Heart right ventricle (tissue), 16 donors: Measurements from ENCODE around the gene EIF4E. TPM values are rescaled to one million over a fixed set of nuclear protein-coding genes. Genes with fewer than 3 reads are reported as not detected.

Experiments used
- ATAC-seq, 8 donors: fragments of 200-7000 bp; cut with Tn5 transposase; one replicate each; pipeline ENCODE4 v1.9.1; 2020; ENCODE audit warnings: mild to moderate bottlenecking in 8 of 8, moderate library complexity in 8 of 8, moderate number of reproducible peaks in 1 of 8
- DNase-seq, 2 donors: peaks; one replicate each; pipeline ENCODE4 v3.0.0-alpha.2; 2020
- H3K27ac ChIP-seq, 10 donors: fragments of 200-600 bp; sonication (generic) in 2 of 10; one replicate each; pipeline versions ENCODE4 v1.5.0 to v1.8.0; 2020 to 2022; ENCODE audit warnings: mild to moderate bottlenecking in 3 of 10
- H3K27me3 ChIP-seq, 7 donors: fragments of 200-600 bp; one replicate each; pipeline ENCODE4 v1.8.0; 2021 to 2022; ENCODE audit warnings: mild to moderate bottlenecking in 2 of 7
- H3K36me3 ChIP-seq, 9 donors: fragments of 200-600 bp; sonication (generic) in 1 of 9; one replicate each; pipeline versions ENCODE4 v1.5.0 to v1.8.0; 2020 to 2022; ENCODE audit warnings: mild to moderate bottlenecking in 2 of 9
- H3K4me1 ChIP-seq, 9 donors: fragments of 200-600 bp; sonication (generic) in 1 of 9; one replicate each; pipeline versions ENCODE4 v1.5.0 to v1.8.0; 2020 to 2022; ENCODE audit warnings: mild to moderate bottlenecking in 4 of 9
- H3K4me3 ChIP-seq, 10 donors: fragments of 200-600 bp; sonication (generic) in 2 of 10; one replicate each; pipeline versions ENCODE4 v1.5.0 to v1.8.0; 2020 to 2022; ENCODE audit warnings: mild to moderate bottlenecking in 7 of 10, moderate library complexity in 2 of 10
- H3K9me3 ChIP-seq, 11 donors: fragments of 200-600 bp in 10 of 11; sonication (generic) in 2 of 11; one replicate each; pipeline versions ENCODE4 v1.5.0 to v1.8.0; 2013 to 2022; ENCODE audit warnings: mild to moderate bottlenecking in 2 of 11, control low read depth in 1 of 11, moderate library complexity in 1 of 11
- CTCF ChIP-seq, 9 donors: fragments of 200-600 bp; sonication (generic) in 2 of 9; IDR thresholded peaks; one replicate each; pipeline versions ENCODE4 v1.5.0 to v1.8.0; 2021 to 2022; ENCODE audit warnings: antibody characterized with exemption in 9 of 9, mild to moderate bottlenecking in 5 of 9, moderate library complexity in 1 of 9
- WGBS, 2 donors: extraction: QIAGEN DNeasy Blood & Tissue Kit; methylation state at CpG; one replicate each; pipeline ENCODE4 v1.1.7; 2013; ENCODE audit warnings: inconsistent platforms in 1 of 2; 5-methylcytosine and 5-hydroxymethylcytosine counted together
- intact Hi-C, 10 donors: fragments of 100-400 bp; cut with DNase I; formaldehyde crosslinking; loops; one replicate each; pipeline versions ENCODE4 v1.11.1 to v1.14.2; 2022
- polyA plus RNA-seq, 2 donors: library from polyadenylated mRNA; stranded (reverse); fragments of 200-250 nt; gene quantifications; one replicate each; pipeline ENCODE4 v1.2.3, GENCODE V29; 2013
- total RNA-seq, 10 donors: library from RNA; stranded (reverse); fragmentation: NEBNext Ultra II Directional in 3 of 10; extraction: Animal tissue kit (Norgen Biotek cat#: 25700) in 3 of 10; gene quantifications; one replicate each; pipeline versions ENCODE4 v1.2.1 to v1.2.4, GENCODE V29; 2021 to 2023
- donor health status: Arrhythmogenic right ventricular cardiomyopathy.
- donor health status: ischemic (EF 13 %, LVEDD 7.1; RV severe dilation, severe dysfunction).
- donor health status: healthy with polysubstance abuse.
- donor health status: DM: no; HTN: yes; CAD: no.
- donor health status: DM: no; HTN: no; CAD: no.
- donor health status: ischemic (EF 25% LVEDD 6.9; RV normal size, moderate dysfunction).
- donor health status: ischemic (EF 25% LVEDD 5.7; RV mildly dilated, moderate dysfunction).
- donor health status: healthy.
- donor health status: DM: yes; HTN: yes; CAD: no.
- donor health status: Ischemic cardiomyopathy.
- donor health status: ischemic (EF 35%, LVEDD 5.7; RV mildly dilated, moderate dysfunction).
- donor health status: nonischemic (EF 11% LVEDD 7.7; RV severe dilation, severe dysfunction).
- donor health status: DM: yes; HTN: yes; CAD: no.
- donor health status: PGD.
- donor health status: ischemic (EF 29% LVEDD 5.4; RV normal size, mild dysfunction).
- donor health status: nonischemic (EF 23%, LVEDD 6.1; RV moderate dilation, normal function).

EIF4E gene
- total and polyA plus RNA-seq, 12 donors = 5.3 to 70.4 (median 57.1) TPM

DNA sequence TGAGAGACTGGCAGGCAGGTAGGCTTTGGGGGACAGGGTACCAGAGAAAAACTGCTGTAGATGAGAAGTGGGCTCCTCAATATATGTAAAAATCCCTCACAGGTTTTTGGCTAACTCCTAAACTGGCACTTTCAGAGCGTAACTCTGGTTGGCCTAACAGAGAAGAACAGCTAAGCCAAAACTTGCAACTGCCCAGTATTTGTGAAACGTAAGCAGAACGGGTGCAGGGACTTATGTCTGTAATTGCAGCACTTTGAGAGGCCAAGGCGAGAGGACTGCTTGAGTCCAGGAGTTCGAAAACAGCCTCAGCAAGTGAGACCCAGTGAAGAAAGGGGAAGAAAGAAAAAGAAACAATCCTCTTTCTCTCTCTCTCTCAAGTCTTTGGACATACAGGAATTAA, 25.0 kb downstream of the EIF4E start:
- Histone ChIP-seq H3K4me1 (peaks cover 0 to 47% (median 34%) of the 10 kb centered on the region in 9 donors), H3K27me3 (no peaks in the 10 kb centered on the region)
- TF ChIP-seq CTCF (IDR thresholded peaks at IDR 0.05) = no peak

DNA sequence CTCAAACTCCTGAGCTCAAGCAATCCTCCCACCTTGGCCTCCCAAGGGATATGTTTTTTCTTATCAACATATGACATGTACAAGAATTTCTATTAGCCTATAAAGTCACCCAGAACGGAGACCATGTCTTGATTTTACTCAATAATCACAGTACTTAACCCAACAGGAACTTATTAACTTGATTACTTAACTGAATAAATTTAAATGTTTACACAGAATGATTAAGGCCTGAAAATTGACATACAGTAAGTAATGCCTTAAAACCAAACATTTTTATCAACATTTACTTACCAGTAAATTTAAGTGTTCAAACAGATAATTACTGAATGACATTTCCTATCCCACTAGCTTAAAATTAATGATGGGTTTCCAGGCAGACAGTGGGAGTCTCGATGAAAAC, 25.4 kb downstream of the EIF4E start:
- Histone ChIP-seq H3K36me3 (peaks cover 0 to 35% (median 12%) of the 10 kb centered on the region in 9 donors), H3K27ac (no peak overlapping the region), H3K4me1 (peaks cover 0 to 43% (median 30%) of the 10 kb centered on the region in 9 donors), H3K9me3 (no peaks in the 10 kb centered on the region), H3K27me3 (no peaks in the 10 kb centered on the region), H3K4me3 (no peak overlapping the region)
- 91 to 95% methylated on average over 2 of the region's 2 CpGs for WGBS, 2 donors
- DNase-seq = no peak
- intact Hi-C loops = no loop called here
- no peak for ATAC-seq
- no peak for TF ChIP-seq CTCF (IDR thresholded peaks at IDR 0.05)

More for the DNA sequence above, 25.0 kb downstream of the EIF4E start:
- DNase-seq (no peak), ATAC-seq (no peak)
- Histone ChIP-seq H3K4me3 (no peak overlapping the region), H3K9me3 (no peaks in the 10 kb centered on the region), H3K36me3 (peaks cover 0 to 33% (median 12%) of the 10 kb centered on the region in 9 donors), H3K27ac (no peak overlapping the region)
- 88% methylated on average over 5 of the region's 5 CpGs for WGBS, 2 donors
- intact Hi-C loops = no loop called here

DNA sequence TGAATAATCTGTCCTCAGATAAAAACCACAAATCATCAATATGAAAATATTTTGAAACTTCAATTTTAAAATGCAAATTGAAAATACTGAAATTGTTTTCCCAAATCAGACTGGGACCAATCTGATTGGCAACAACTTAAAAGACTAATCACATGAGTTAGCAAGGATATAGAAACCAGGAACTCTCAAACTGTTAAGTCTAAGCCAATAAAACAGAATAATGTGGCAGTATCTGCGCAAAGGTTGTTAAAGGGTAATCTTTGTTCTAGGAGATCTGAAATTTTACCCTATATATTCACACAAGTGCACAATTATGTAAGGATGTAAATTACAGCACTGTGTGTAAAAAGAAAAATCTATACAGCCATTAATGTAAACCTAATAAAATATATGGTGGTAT, 29.7 kb downstream of the EIF4E start:
- Histone ChIP-seq H3K4me1 (peaks cover 0 to 20% (median 6%) of the 10 kb centered on the region in 9 donors), H3K4me3 (no peak overlapping the region), H3K27me3 (no peaks in the 10 kb centered on the region), H3K9me3 (no peaks in the 10 kb centered on the region), H3K27ac (no peak overlapping the region), H3K36me3 (peaks cover 0 to 72% (median 12%) of the 10 kb centered on the region in 9 donors)
- TF ChIP-seq CTCF (IDR thresholded peaks at IDR 0.05) = no peak
- no peak for DNase-seq
- no peak for ATAC-seq
- intact Hi-C loops = no loop called here
- 94 to 100% methylated on average over 1 of the region's 1 CpG for WGBS, 2 donors

DNA sequence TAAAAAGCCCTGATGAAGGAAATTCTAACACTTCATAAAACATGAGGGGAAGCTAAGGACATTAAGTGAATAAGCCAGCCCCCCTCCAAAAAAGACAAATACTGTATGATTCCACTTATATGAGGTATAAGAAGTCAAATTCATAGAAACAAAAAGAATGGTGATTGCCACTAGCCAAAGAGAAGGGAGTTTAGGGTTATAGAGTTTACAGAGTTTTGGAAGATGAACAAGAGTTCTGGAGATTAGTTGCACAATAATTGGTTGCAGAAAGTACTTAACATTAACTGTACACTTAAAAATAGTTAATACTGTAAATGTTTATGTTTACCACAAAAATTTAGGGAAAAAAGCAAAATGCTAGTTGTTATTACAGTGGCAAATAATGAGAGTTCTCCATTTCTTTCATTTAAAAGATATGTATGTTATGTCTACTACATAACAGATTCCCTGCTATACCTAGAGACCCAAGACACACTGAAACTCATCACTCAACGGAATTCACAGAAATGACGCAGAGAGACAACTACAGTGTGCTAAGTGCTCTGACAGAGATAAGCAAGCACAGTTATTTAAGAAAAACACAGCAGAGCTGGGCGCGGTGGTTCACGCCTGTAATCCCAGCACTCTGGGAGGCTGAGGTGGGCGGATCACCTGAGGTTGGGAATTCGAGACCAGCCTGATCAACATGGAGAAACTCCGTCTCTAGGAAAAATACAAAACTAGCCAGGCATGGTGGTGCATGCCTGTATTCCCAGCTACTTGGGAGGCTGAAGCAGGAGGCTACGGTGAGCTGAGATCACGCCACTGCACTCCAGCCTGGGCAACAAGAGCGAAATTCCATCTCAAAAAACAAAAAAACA, 37.2 kb downstream of the EIF4E start:
- peaks cover 0 to 12% (median 2%) of the 10 kb centered on the region in 9 donors for H3K4me1 ChIP-seq
- H3K27ac ChIP-seq = no peak overlapping the region
- TF ChIP-seq CTCF (IDR thresholded peaks at IDR 0.05) = no peak
- no peak overlapping the region for H3K4me3 ChIP-seq
- ATAC-seq = no peak
- 95 to 96% methylated on average over 11 of the region's 11 CpGs for WGBS, 2 donors
- H3K36me3 ChIP-seq = peaks cover 0 to 85% (median 6%) of the 10 kb centered on the region in 9 donors
- no peaks in the 10 kb centered on the region for H3K27me3 ChIP-seq
- intact Hi-C loops = no loop called here
- DNase-seq = no peak
- H3K9me3 ChIP-seq = no peaks in the 10 kb centered on the region
